ENCODE data around the gene PRKAR1A.

Gene PRKAR1A

GRCh38 chr17:68600067-68600930 is 88.1 kb downstream of the PRKAR1A start:
- no peak for DNase-seq (ENCODE audit: low read depth)

All from HS-27A (cell line).